PC-3 (cell line): Measurements from ENCODE around the gene SLC15A5. TPM values are rescaled to one million over a fixed set of nuclear protein-coding genes. Genes with fewer than 3 reads are reported as not detected.

Experiments used
- ATAC-seq: fragments of 200-7000 bp; cut with Tn5 transposase; 2 replicates; pipeline ENCODE4 v1.9.1; 2020; ENCODE audit warnings: mild to moderate bottlenecking, moderate library complexity
- BruUV-seq: library from RNA; stranded (reverse); fragments of 400-500 nt; replicated peaks from 2 replicates; lab custom pipeline; 2021; lab: Mats Ljungman, UMichigan
- CTCF ChIA-PET: fragments of 300-600 bp; sonication (Branson Sonifier 250); formaldehyde crosslinking; loops from one replicate; lab custom pipeline; 2022; ENCODE audit warnings: antibody characterized with exemption; lab: Charles Lee
- POLR2A ChIA-PET: fragments of 300-600 bp; sonication (Branson Sonifier 250); formaldehyde crosslinking; loops from one replicate; lab custom pipeline; 2022; ENCODE audit warnings: antibody characterized with exemption; ENCODE audit not compliant: unreplicated experiment; lab: Charles Lee
- DNase-seq: peaks from one replicate; pipeline ENCODE4 v3.0.0-alpha.2; 2015
- H2AFZ ChIP-seq: fragments of 300-600 bp; sonication (generic); 2 replicates; pipeline ENCODE4 v1.6.0; 2016; ENCODE audit warnings: antibody characterized with exemption, low read length
- H3F3A ChIP-seq: fragments of 300-600 bp; sonication (generic); one replicate; pipeline ENCODE4 v1.6.0; 2017; ENCODE audit warnings: antibody characterized with exemption, low read length, control low read depth, mild to moderate bottlenecking; ENCODE audit not compliant: unreplicated experiment
- H3K27ac ChIP-seq: fragments of 300-600 bp; sonication (generic); 2 replicates; pipeline ENCODE4 v1.5.1; 2016; ENCODE audit warnings: mild to moderate bottlenecking, low read length
- H3K27me3 ChIP-seq: fragments of 300-600 bp; sonication (generic); 2 replicates; pipeline ENCODE4 v1.6.1; 2016; ENCODE audit warnings: low read length, mixed read lengths
- H3K36me3 ChIP-seq: fragments of 300-600 bp; sonication (generic); 2 replicates; pipeline ENCODE4 v1.6.1; 2016; ENCODE audit warnings: low read depth, mixed run types, low read length, mixed read lengths
- H3K4me1 ChIP-seq: fragments of 300-600 bp; sonication (generic); 2 replicates; pipeline ENCODE4 v1.5.1; 2016; ENCODE audit warnings: low read length; ENCODE audit not compliant: insufficient read depth
- H3K4me2 ChIP-seq: fragments of 300-600 bp; sonication (generic); 2 replicates; pipeline ENCODE4 v1.6.0; 2016; ENCODE audit warnings: low read length
- H3K4me3 ChIP-seq: fragments of 300-600 bp; sonication (generic); 2 replicates; pipeline ENCODE4 v1.5.1; 2016; ENCODE audit warnings: mild to moderate bottlenecking, low read length, mixed read lengths
- H3K79me2 ChIP-seq: fragments of 300-600 bp; sonication (generic); 2 replicates; pipeline ENCODE4 v1.6.1; 2017; ENCODE audit warnings: low read length, mixed read lengths
- H3K9ac ChIP-seq: fragments of 300-600 bp; sonication (generic); 2 replicates; pipeline ENCODE4 v1.6.0; 2016; ENCODE audit warnings: mild to moderate bottlenecking, low read length
- H3K9me2 ChIP-seq: fragments of 300-600 bp; sonication (generic); replicated peaks from 2 replicates; pipeline ENCODE4 v1.6.1; 2016; ENCODE audit warnings: mixed run types, low read length, mixed read lengths
- H3K9me3 ChIP-seq: fragments of 300-600 bp; sonication (generic); 2 replicates; pipeline ENCODE4 v1.6.1; 2016; ENCODE audit warnings: low read length, mixed read lengths
- H4K20me1 ChIP-seq: fragments of 300-600 bp; sonication (generic); 2 replicates; pipeline ENCODE4 v1.6.1; 2016; ENCODE audit warnings: low read length, mixed read lengths
- EZH2 ChIP-seq: fragments of 300-600 bp; sonication (generic); IDR thresholded peaks from one replicate; pipeline ENCODE4 v1.6.1; 2017; ENCODE audit warnings: antibody characterized with exemption, mild to moderate bottlenecking, low read length; ENCODE audit not compliant: unreplicated experiment
- EZH2phosphoT487 ChIP-seq: fragments of 300-600 bp; sonication (generic); IDR thresholded peaks from 2 replicates; pipeline ENCODE4 v1.6.1; 2018; ENCODE audit warnings: mild to moderate bottlenecking, antibody characterized with exemption, low read length, borderline replicate concordance
- intact Hi-C: fragments of 100-400 bp; cut with micrococcal nuclease; formaldehyde crosslinking; loops from 2 replicates; pipeline ENCODE4 v1.9.0; 2023
- total RNA-seq: library from RNA; depleted of rRNA; stranded (reverse); fragments of >200 nt; gene quantifications from 2 replicates; pipeline ENCODE4 v1.2.3, GENCODE V29; 2014; rRNA removed
- TF ChIP-seq, protein P1 (sequence below): fragments of 300-600 bp; sonication (generic); conservative IDR thresholded peaks from 2 replicates; pipeline ENCODE4 v1.5.1; 2017; ENCODE audit warnings: antibody characterized with exemption, low read depth, mild to moderate bottlenecking, low read length

The SLC15A5 gene
- total RNA-seq, 1 experiment from 2014 or later = not detected

DNA sequence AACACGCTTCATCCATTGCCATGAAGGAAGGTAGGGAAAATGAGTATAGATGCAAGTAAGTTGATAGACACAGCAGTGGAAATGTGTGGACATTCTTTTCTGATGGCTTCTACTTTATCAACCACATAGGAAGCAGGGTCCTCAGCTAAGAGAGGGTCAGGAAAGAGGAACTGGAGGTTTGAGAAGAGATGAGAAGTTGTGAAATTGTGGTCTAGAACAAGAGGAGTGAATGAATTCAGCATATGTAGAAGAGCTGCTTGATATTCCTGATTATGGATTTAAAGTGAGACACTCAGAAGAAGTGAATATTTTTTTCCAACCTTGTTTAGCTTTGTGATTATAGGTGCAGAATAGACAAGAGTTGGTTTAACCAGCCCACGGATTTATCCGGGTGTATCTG, 128.5 kb downstream of the SLC15A5 start:
- CTCF ChIA-PET = no interaction called here
- POLR2A ChIA-PET = no interaction called here

More for the DNA sequence above, 128.5 kb downstream of the SLC15A5 start:
- DNase-seq (no peak), ATAC-seq (no peak)
- Histone ChIP-seq H3K79me2 (no peaks in the 10 kb centered on the region), H2AFZ (no peak overlapping the region), H3K27ac (no peak overlapping the region), H3K9ac (no peak overlapping the region), H3K9me2 (no peaks in the 10 kb centered on the region), H3F3A (no peaks in the 10 kb centered on the region), H3K4me3 (no peak overlapping the region), H3K36me3 (no peaks in the 10 kb centered on the region), H3K4me1 (no peaks in the 10 kb centered on the region), H3K4me2 (no peak overlapping the region), H3K9me3 (no peaks in the 10 kb centered on the region), H3K27me3 (peaks cover 23% of the 10 kb centered on the region), H4K20me1 (no peaks in the 10 kb centered on the region)
- TF ChIP-seq, protein P1, sequence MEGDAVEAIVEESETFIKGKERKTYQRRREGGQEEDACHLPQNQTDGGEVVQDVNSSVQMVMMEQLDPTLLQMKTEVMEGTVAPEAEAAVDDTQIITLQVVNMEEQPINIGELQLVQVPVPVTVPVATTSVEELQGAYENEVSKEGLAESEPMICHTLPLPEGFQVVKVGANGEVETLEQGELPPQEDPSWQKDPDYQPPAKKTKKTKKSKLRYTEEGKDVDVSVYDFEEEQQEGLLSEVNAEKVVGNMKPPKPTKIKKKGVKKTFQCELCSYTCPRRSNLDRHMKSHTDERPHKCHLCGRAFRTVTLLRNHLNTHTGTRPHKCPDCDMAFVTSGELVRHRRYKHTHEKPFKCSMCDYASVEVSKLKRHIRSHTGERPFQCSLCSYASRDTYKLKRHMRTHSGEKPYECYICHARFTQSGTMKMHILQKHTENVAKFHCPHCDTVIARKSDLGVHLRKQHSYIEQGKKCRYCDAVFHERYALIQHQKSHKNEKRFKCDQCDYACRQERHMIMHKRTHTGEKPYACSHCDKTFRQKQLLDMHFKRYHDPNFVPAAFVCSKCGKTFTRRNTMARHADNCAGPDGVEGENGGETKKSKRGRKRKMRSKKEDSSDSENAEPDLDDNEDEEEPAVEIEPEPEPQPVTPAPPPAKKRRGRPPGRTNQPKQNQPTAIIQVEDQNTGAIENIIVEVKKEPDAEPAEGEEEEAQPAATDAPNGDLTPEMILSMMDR = no peak
- TF ChIP-seq EZH2phosphoT487 (no peak), EZH2 (no peak)
- intact Hi-C loops = no loop called here
- no TSS peak for BruUV-seq

Other genes starting within 250 kb of the SLC15A5 start
- 99.3 and 105 TPM in 2 replicates for gene MGST1, start 70.0 kb upstream of the SLC15A5 start, total RNA-seq